Panc1 (cell line): ENCODE results near the gene SEC24A. TPM values are rescaled to one million over a fixed set of nuclear protein-coding genes. Genes with fewer than 3 reads are reported as not detected.

Source experiments
- ATAC-seq: fragments of 200-7000 bp; cut with Tn5 transposase; 2 replicates; pipeline ENCODE4 v1.9.1; 2020; ENCODE audit warnings: mild to moderate bottlenecking, moderate library complexity
- BruUV-seq: library from RNA; stranded (reverse); fragments of 400-500 nt; replicated peaks from 2 replicates; lab custom pipeline; 2021; lab: Mats Ljungman, UMichigan
- CTCF ChIA-PET: fragments of 300-600 bp; sonication (Branson Sonifier 250); formaldehyde crosslinking; loops from one replicate; lab custom pipeline; 2022; ENCODE audit warnings: antibody characterized with exemption; lab: Charles Lee
- POLR2A ChIA-PET: fragments of 300-600 bp; sonication (Branson Sonifier 250); formaldehyde crosslinking; loops from one replicate; lab custom pipeline; 2022; ENCODE audit warnings: antibody characterized with exemption; lab: Charles Lee
- DNase-seq: peaks from one replicate; pipeline ENCODE4 v3.0.0-alpha.2; 2010; ENCODE audit warnings: low read depth, low spot score
- H3K27ac ChIP-seq: 2 replicates; pipeline ENCODE4 v1.5.1; 2011; ENCODE audit warnings: mild to moderate bottlenecking, low read length, inconsistent platforms
- H3K27me3 ChIP-seq: fragments of 200-500 bp; sonication (Bioruptor generic); 2 replicates; pipeline ENCODE4 v1.6.0; 2014; ENCODE audit warnings: low read length, inconsistent platforms; ENCODE audit not compliant: control insufficient read depth, insufficient read depth
- H3K36me3 ChIP-seq: fragments of 200-500 bp; sonication (Bioruptor generic); 2 replicates; pipeline ENCODE4 v1.5.1; 2014; ENCODE audit warnings: inconsistent platforms, mild to moderate bottlenecking, low read length, moderate library complexity; ENCODE audit not compliant: control insufficient read depth, insufficient read depth
- H3K4me1 ChIP-seq: 2 replicates; pipeline ENCODE4 v1.5.1; 2011; ENCODE audit warnings: inconsistent platforms, mild to moderate bottlenecking, low read length, moderate library complexity; ENCODE audit not compliant: control insufficient read depth, insufficient read depth
- H3K4me3 ChIP-seq, 2 experiments: 2 replicates each; pipeline ENCODE4 v1.5.1; 2011 to 2012; ENCODE audit warnings: low read depth in 2 of 2, low read length in 2 of 2, mild to moderate bottlenecking in 2 of 2, inconsistent platforms in 1 of 2, moderate library complexity in 1 of 2
- H3K9me3 ChIP-seq: fragments of 200-500 bp; sonication (Bioruptor generic); 2 replicates; pipeline ENCODE4 v1.5.1; 2014; ENCODE audit warnings: low read depth, mild to moderate bottlenecking, inconsistent platforms, low read length, moderate library complexity; ENCODE audit not compliant: control insufficient read depth, insufficient read depth
- POLR2AphosphoS5 ChIP-seq: IDR thresholded peaks from 2 replicates; pipeline ENCODE4 v1.6.1; 2012; ENCODE audit warnings: mild to moderate bottlenecking, low read depth, low read length, moderate library complexity
- REST ChIP-seq, 2 experiments: IDR thresholded peaks; 2 replicates each; pipeline ENCODE4 v1.6.1; 2011 to 2012; ENCODE audit warnings: low read depth in 2 of 2, control low read depth in 1 of 2, low read length in 1 of 2, mild to moderate bottlenecking in 1 of 2, moderate library complexity in 1 of 2; ENCODE audit not compliant: insufficient read depth in 1 of 2
- SIN3A ChIP-seq: IDR thresholded peaks from 2 replicates; pipeline ENCODE4 v1.6.1; 2012; ENCODE audit warnings: low read depth, mild to moderate bottlenecking, low read length, moderate library complexity, borderline replicate concordance; ENCODE audit not compliant: insufficient read depth
- TCF7L2 ChIP-seq: IDR thresholded peaks from 2 replicates; pipeline ENCODE4 v1.6.1; 2011; ENCODE audit warnings: mild to moderate bottlenecking, low read depth, low read length, inconsistent platforms
- in situ Hi-C: cut with HindIII; loops from 2 replicates; pipeline ENCODE4 v1.10.0; 2016; ENCODE audit warnings: low sequenced_read_pairs, low pct_unique_long_range_greater_than_20kb
- intact Hi-C: fragments of 100-400 bp; cut with micrococcal nuclease; formaldehyde crosslinking; loops from one replicate; pipeline ENCODE4 v1.10.0; 2022; ENCODE audit not compliant: unreplicated experiment
- total RNA-seq: library from RNA; stranded (reverse); gene quantifications from one replicate; pipeline ENCODE4 v1.2.1, GENCODE V29; 2021; ENCODE audit not compliant: unreplicated experiment
- TF ChIP-seq, protein P1 (sequence below): fragments of 450-650 bp; IDR thresholded peaks from 2 replicates; pipeline ENCODE4 v1.5.1; 2017; ENCODE audit warnings: mild to moderate bottlenecking

The SEC24A gene
- total RNA-seq, 1 experiment from 2014 or later: 22.7 TPM

DNA sequence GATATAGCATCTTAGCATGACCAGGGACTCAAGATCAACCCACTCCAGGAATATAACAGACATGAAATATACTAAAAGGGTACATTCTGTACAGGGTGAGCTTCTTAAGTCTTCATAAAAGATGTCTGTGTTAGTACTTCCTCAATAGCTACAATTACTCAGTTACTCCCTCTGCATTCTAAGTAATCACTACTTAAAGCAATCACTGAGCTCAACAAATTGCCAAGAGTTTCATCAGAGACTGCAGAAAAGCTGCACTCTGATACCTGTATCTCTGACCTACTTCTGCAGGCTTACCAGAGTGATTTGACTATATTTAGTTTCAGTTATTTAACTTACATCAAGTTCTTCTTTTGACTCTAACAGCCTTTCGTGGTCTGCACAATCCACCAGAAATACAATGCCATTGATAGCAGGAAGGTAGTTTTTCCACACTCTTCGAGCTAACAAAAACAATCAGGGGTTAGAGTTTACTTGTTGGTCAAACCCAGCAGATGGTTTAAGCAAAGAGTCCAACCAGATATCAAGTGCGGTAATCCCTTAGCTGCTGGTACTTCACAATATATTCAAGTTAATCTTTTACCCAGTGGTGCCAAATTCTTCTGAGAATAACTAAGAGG, 39.2 kb upstream of the SEC24A start:
- H3K27me3 ChIP-seq: no peaks in the 10 kb centered on the region
- H3K27ac ChIP-seq: no peak overlapping the region
- in situ Hi-C loops: no loop called here
- ATAC-seq (no peak), DNase-seq (no peak)
- H3K4me1 ChIP-seq: no peaks in the 10 kb centered on the region
- no TSS peak for BruUV-seq
- H3K9me3 ChIP-seq: no peaks in the 10 kb centered on the region
- intact Hi-C loops: no loop called here
- TF ChIP-seq SIN3A (no peak), POLR2AphosphoS5 (no peak)
- TF ChIP-seq, protein P1, sequence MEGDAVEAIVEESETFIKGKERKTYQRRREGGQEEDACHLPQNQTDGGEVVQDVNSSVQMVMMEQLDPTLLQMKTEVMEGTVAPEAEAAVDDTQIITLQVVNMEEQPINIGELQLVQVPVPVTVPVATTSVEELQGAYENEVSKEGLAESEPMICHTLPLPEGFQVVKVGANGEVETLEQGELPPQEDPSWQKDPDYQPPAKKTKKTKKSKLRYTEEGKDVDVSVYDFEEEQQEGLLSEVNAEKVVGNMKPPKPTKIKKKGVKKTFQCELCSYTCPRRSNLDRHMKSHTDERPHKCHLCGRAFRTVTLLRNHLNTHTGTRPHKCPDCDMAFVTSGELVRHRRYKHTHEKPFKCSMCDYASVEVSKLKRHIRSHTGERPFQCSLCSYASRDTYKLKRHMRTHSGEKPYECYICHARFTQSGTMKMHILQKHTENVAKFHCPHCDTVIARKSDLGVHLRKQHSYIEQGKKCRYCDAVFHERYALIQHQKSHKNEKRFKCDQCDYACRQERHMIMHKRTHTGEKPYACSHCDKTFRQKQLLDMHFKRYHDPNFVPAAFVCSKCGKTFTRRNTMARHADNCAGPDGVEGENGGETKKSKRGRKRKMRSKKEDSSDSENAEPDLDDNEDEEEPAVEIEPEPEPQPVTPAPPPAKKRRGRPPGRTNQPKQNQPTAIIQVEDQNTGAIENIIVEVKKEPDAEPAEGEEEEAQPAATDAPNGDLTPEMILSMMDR: no peak
- POLR2A ChIA-PET: interaction anchor here (0.6 kb wide), 1 partner anchor 72 kb away, joined by 6 read pairs; no protein-coding TSS in a partner anchor
- H3K36me3 ChIP-seq: peaks cover 18% of the 10 kb centered on the region
- no peak overlapping the region for H3K4me3 ChIP-seq
- CTCF ChIA-PET: interaction anchor here (1.0 kb wide), 1 partner anchor 22 kb away, joined by 12 read pairs; no protein-coding TSS in a partner anchor

GRCh38 chr5:134610725-134611124, 37.9 kb upstream of the SEC24A start:
- BruUV-seq: no TSS peak
- Histone ChIP-seq H3K4me1 (no peaks in the 10 kb centered on the region), H3K27me3 (no peaks in the 10 kb centered on the region), H3K9me3 (no peaks in the 10 kb centered on the region), H3K4me3 (no peak overlapping the region), H3K36me3 (peaks cover 18% of the 10 kb centered on the region), H3K27ac (no peak overlapping the region)
- no peak for DNase-seq
- ChIA-PET CTCF (no interaction called here), POLR2A (interaction anchor here (0.8 kb wide), 1 partner anchor 24 kb away, joined by 4 read pairs; no protein-coding TSS in a partner anchor)
- TF ChIP-seq POLR2AphosphoS5 (no peak), SIN3A (no peak), REST (IDR thresholded peaks at IDR 0.05; ENCODE audit: insufficient read depth in 1 of 2, low read depth in 2 of 2, low read length in 1 of 2) (no peak), TCF7L2 (no peak)
- TF ChIP-seq, protein P1: no peak
- ATAC-seq: no peak
- in situ Hi-C loops (no loop called here), intact Hi-C loops (no loop called here)
